Esophagus (tissue), 2 donors: ENCODE measurements around the gene HSBP1. TPM values are rescaled to one million over a fixed set of nuclear protein-coding genes. Genes with fewer than 3 reads are reported as not detected.

Source experiments
- H3K27ac ChIP-seq, 2 donors: one replicate each; pipeline ENCODE4 v1.5.1; 2013; ENCODE audit warnings: low read depth in 2 of 2, mild to moderate bottlenecking in 2 of 2, inconsistent platforms in 1 of 2, low read length in 1 of 2, moderate library complexity in 1 of 2
- H3K27me3 ChIP-seq, 2 donors: one replicate each; pipeline ENCODE4 v1.6.1; 2013; ENCODE audit warnings: low read length in 2 of 2, control low read depth in 1 of 2, mild to moderate bottlenecking in 1 of 2; ENCODE audit not compliant: insufficient read depth in 2 of 2, control insufficient read depth in 1 of 2
- H3K36me3 ChIP-seq, 2 donors: one replicate each; pipeline ENCODE4 v1.6.1; 2013; ENCODE audit warnings: low read length in 1 of 2; ENCODE audit not compliant: control insufficient read depth in 2 of 2, insufficient read depth in 2 of 2
- H3K4me1 ChIP-seq, 2 donors: one replicate each; pipeline ENCODE4 v1.6.1; 2013; ENCODE audit warnings: low read length in 1 of 2; ENCODE audit not compliant: control insufficient read depth in 2 of 2, insufficient read depth in 2 of 2
- H3K4me3 ChIP-seq, 2 donors: one replicate each; pipeline ENCODE4 v1.5.1; 2013; ENCODE audit warnings: low read length in 2 of 2, mild to moderate bottlenecking in 2 of 2, low read depth in 1 of 2, moderate library complexity in 1 of 2
- H3K9me3 ChIP-seq, 2 donors: one replicate each; pipeline ENCODE4 v1.6.1; 2013; ENCODE audit warnings: mild to moderate bottlenecking in 2 of 2, low read depth in 1 of 2, low read length in 1 of 2, moderate library complexity in 1 of 2; ENCODE audit not compliant: control insufficient read depth in 2 of 2, insufficient read depth in 1 of 2
- WGBS, 2 donors: extraction: QIAGEN DNeasy Blood & Tissue Kit; methylation state at CpG; one replicate each; pipeline ENCODE4 v1.1.7; 2013; 5-methylcytosine and 5-hydroxymethylcytosine counted together
- polyA plus RNA-seq, 2 donors: library from polyadenylated mRNA; stranded (reverse); fragments of 200-250 nt; gene quantifications; one replicate each; pipeline ENCODE4 v1.2.3, GENCODE V29; 2013
- donor health status: healthy with polysubstance abuse.
- donor health status: Bipolar disorder and iron deficiency.

Gene HSBP1
- polyA plus RNA-seq, 2 donors: 46.2 to 80.6 TPM

DNA sequence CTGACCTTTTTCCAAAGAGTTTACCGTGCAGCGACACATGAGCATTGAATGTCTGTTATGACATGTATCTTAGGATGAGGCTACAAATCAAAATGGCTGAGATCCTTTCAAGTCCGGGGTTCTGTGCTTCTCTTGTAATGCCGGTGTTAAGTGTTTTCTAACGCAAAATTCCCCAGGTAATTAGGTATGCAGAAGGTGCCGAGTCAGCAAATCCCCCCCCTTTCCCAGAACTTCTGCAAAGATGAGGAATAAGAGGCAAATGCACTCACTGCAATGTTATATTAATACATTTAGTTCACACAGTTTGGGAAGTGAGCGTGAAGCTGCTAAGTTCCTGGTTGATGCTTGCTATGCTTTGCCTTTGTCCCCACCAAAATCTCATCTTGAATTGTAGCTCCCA lies 54.9 kb downstream of the HSBP1 start:
- Histone ChIP-seq H3K36me3 (no peaks in the 10 kb centered on the region), H3K9me3 (no peaks in the 10 kb centered on the region), H3K4me1 (no peaks in the 10 kb centered on the region), H3K27ac (no peak overlapping the region), H3K27me3 (no peaks in the 10 kb centered on the region), H3K4me3 (no peak overlapping the region)
- WGBS, 2 donors: 50 to 62% methylated on average over 7 of the region's 7 CpGs

DNA sequence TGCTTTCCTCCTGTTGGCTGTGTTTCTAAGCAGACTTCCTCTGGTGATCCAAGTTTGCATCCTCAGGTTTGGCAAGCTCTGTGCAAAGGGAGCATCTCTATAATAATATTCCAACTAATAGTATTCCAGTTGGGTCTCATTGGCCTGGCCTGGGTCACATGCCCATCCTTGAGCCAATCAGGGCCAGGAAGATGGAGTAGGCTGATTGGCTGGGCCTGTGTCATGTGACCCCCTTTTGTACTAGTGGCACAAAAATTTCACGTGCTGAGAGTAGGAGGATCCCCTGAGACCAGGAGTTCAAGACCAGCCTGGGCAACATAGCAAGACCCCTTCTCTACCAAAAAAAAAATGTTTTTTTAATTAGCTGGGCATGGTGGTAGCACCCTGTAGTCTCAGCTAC lies 55.9 kb downstream of the HSBP1 start:
- WGBS, 2 donors: 86 to 95% methylated on average over 1 of the region's 1 CpG

More for the DNA sequence above, 55.9 kb downstream of the HSBP1 start:
- no peaks in the 10 kb centered on the region for H3K9me3 ChIP-seq
- no peaks in the 10 kb centered on the region for H3K27me3 ChIP-seq
- no peaks in the 10 kb centered on the region for H3K36me3 ChIP-seq
- no peak overlapping the region for H3K27ac ChIP-seq
- no peaks in the 10 kb centered on the region for H3K4me1 ChIP-seq
- H3K4me3 ChIP-seq: no peak overlapping the region

Other genes with a start within 250 kb of the HSBP1 start
- 1 to 10 TPM; 1.6 to 2.4 TPM for gene MLYCD, start 91.1 kb downstream of the HSBP1 start, polyA plus RNA-seq
- gene OSGIN1, start 145.3 kb downstream of the HSBP1 start, polyA plus RNA-seq: 1 to 10 TPM; 6.0 to 8.3 TPM
- not detected for gene NECAB2, start 160.3 kb downstream of the HSBP1 start, polyA plus RNA-seq
- gene SLC38A8, start 234.8 kb downstream of the HSBP1 start, polyA plus RNA-seq: under 1 TPM in 1 of 2 donors, not detected in 1; 0.06 TPM